Neural cell (in vitro differentiated cells): Measurements from ENCODE around the gene NEK4. TPM values are rescaled to one million over a fixed set of nuclear protein-coding genes. Genes with fewer than 3 reads are reported as not detected.

Experiments
- H2AFZ ChIP-seq: fragments of 200-600, 300-800 bp; sonication (generic), shearing (Covaris generic); 2 replicates; pipeline ENCODE4 v1.6.0; 2014; ENCODE audit warnings: low read depth, mild to moderate bottlenecking, antibody characterized with exemption, low read length, moderate library complexity
- H3F3A ChIP-seq: fragments of 200-600 bp; shearing (Covaris generic); 2 replicates; pipeline ENCODE4 v1.6.1; 2016; ENCODE audit warnings: mild to moderate bottlenecking, moderate library complexity, mixed read lengths, antibody characterized with exemption, low read length; ENCODE audit not compliant: insufficient read depth, poor library complexity, severe bottlenecking
- H3K27ac ChIP-seq: fragments of 200-600, 300-800 bp; sonication (generic), shearing (Covaris generic); 2 replicates; pipeline ENCODE4 v1.5.1; 2014; ENCODE audit warnings: mild to moderate bottlenecking, low read length, moderate library complexity
- H3K27me3 ChIP-seq: fragments of 300-800, 200-600 bp; sonication (generic), shearing (Covaris generic); 2 replicates; pipeline ENCODE4 v1.6.0; 2014; ENCODE audit warnings: mild to moderate bottlenecking, low read depth, low read length, moderate library complexity; ENCODE audit not compliant: insufficient read depth
- H3K36me3 ChIP-seq: fragments of 300-800, 200-600 bp; sonication (generic), shearing (Covaris generic); 2 replicates; pipeline ENCODE4 v1.5.1; 2014; ENCODE audit warnings: mild to moderate bottlenecking, antibody characterized with exemption, low read length, moderate library complexity; ENCODE audit not compliant: insufficient read depth
- H3K4me2 ChIP-seq: fragments of 300-800, 200-600 bp; sonication (generic), shearing (Covaris generic); 2 replicates; pipeline ENCODE4 v1.6.0; 2014; ENCODE audit warnings: mild to moderate bottlenecking, low read length
- H3K4me3 ChIP-seq: fragments of 300-800, 200-600 bp; sonication (generic), shearing (Covaris generic); 2 replicates; pipeline ENCODE4 v1.5.1; 2014; ENCODE audit warnings: mild to moderate bottlenecking, low read length, moderate library complexity
- H3K79me2 ChIP-seq: fragments of 200-600 bp; shearing (Covaris generic); replicated peaks from 2 replicates; pipeline ENCODE4 v1.6.0; 2014; ENCODE audit warnings: mild to moderate bottlenecking, low read length, moderate library complexity; ENCODE audit not compliant: insufficient read depth
- H3K9ac ChIP-seq: fragments of 300-800, 200-600 bp; sonication (generic), shearing (Covaris generic); 2 replicates; pipeline ENCODE4 v1.6.1; 2016; ENCODE audit warnings: mild to moderate bottlenecking, low read length, mixed read lengths
- H3K9me2 ChIP-seq: fragments of 200-600 bp; shearing (Covaris generic); 2 replicates; pipeline ENCODE4 v1.6.1; 2016; ENCODE audit warnings: mild to moderate bottlenecking, low read length, mixed read lengths; ENCODE audit not compliant: insufficient read depth
- H3K9me3 ChIP-seq: fragments of 200-600, 300-800 bp; sonication (generic), shearing (Covaris generic); 2 replicates; pipeline ENCODE4 v1.6.1; 2016; ENCODE audit warnings: mild to moderate bottlenecking, mixed run types, low read length, moderate library complexity, mixed read lengths
- H4K20me1 ChIP-seq: fragments of 200-600 bp; shearing (Covaris generic); 2 replicates; pipeline ENCODE4 v1.6.1; 2016; ENCODE audit warnings: mild to moderate bottlenecking, mixed run types; ENCODE audit not compliant: insufficient read depth
- EP300 ChIP-seq: fragments of 450-650 bp; conservative IDR thresholded peaks from 2 replicates; pipeline ENCODE4 v1.6.1; 2014; ENCODE audit warnings: antibody characterized with exemption, mild to moderate bottlenecking, moderate library complexity; ENCODE audit not compliant: poor library complexity, severe bottlenecking
- EZH2 ChIP-seq: fragments of 200-600, 300-800 bp; shearing (Covaris generic), sonication (generic); IDR thresholded peaks from 2 replicates; pipeline ENCODE4 v1.6.1; 2014; ENCODE audit warnings: antibody characterized with exemption, low read length, borderline replicate concordance, mild to moderate bottlenecking; ENCODE audit not compliant: insufficient read depth, poor library complexity, severe bottlenecking
- MXI1 ChIP-seq: fragments of 450-650 bp; conservative IDR thresholded peaks from 2 replicates; pipeline ENCODE4 v1.6.1; 2014; ENCODE audit warnings: antibody characterized with exemption, mild to moderate bottlenecking; ENCODE audit not compliant: poor library complexity, severe bottlenecking
- POLR2AphosphoS5 ChIP-seq: IDR thresholded peaks from 2 replicates; pipeline ENCODE4 v1.6.1; 2012
- RAD21 ChIP-seq: fragments of 450-650 bp; conservative IDR thresholded peaks from 2 replicates; pipeline ENCODE4 v1.6.1; 2014; ENCODE audit warnings: antibody characterized with exemption, mild to moderate bottlenecking, moderate library complexity
- SMC3 ChIP-seq: fragments of 450-650 bp; conservative IDR thresholded peaks from 2 replicates; pipeline ENCODE4 v1.6.1; 2014; ENCODE audit warnings: antibody characterized with exemption, mild to moderate bottlenecking, moderate library complexity; ENCODE audit not compliant: poor library complexity
- TAF1 ChIP-seq: IDR thresholded peaks from 2 replicates; pipeline ENCODE4 v1.6.1; 2012; ENCODE audit warnings: low read depth
- polyA plus RNA-seq: library from polyadenylated mRNA; depleted of rRNA; stranded (reverse); fragments of >200 nt; gene quantifications from 2 replicates; pipeline ENCODE4 v1.2.3, GENCODE V29; 2014
- TF ChIP-seq, protein P1 (sequence below): fragments of 450-650 bp; IDR thresholded peaks from 2 replicates; pipeline ENCODE4 v1.5.1; 2014; ENCODE audit warnings: antibody characterized with exemption, mild to moderate bottlenecking, moderate library complexity; ENCODE audit not compliant: poor library complexity, severe bottlenecking
- TF ChIP-seq, protein P2 (sequence below): IDR thresholded peaks from 2 replicates; pipeline ENCODE4 v1.6.1; 2012; ENCODE audit warnings: borderline replicate concordance

NEK4 gene
- polyA plus RNA-seq, 1 donor from 2014 or later = 45.6 TPM

DNA sequence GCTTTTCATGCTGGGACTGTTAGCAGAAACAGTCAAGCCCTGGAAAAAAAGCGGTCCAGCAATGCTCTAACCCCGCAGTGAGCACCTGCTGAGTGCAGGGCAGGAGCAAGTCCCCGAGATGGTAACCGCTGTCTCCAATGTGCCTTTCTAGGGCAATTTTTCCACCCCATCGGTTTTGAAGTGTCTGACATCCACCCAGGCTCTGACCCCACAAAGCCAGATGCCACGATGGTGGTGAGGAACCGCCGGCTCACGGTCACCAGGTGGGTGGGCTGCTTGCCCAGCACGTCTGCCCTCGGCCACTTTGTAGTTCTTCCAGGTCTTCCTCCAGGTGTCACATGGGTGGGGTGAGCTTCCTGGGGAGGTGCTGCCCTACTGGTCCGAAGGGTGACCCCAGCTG is 20.6 kb upstream of the NEK4 start:
- H3K27me3 ChIP-seq = no peaks in the 10 kb centered on the region
- H3K4me3 ChIP-seq = no peak overlapping the region
- H3K9me3 ChIP-seq = no peaks in the 10 kb centered on the region
- H3K9ac ChIP-seq = no peak overlapping the region
- TF ChIP-seq MXI1 (no peak), EZH2 (no peak), RAD21 (no peak), POLR2AphosphoS5 (no peak), SMC3 (no peak), TAF1 (no peak), EP300 (no peak)
- TF ChIP-seq, protein P1, sequence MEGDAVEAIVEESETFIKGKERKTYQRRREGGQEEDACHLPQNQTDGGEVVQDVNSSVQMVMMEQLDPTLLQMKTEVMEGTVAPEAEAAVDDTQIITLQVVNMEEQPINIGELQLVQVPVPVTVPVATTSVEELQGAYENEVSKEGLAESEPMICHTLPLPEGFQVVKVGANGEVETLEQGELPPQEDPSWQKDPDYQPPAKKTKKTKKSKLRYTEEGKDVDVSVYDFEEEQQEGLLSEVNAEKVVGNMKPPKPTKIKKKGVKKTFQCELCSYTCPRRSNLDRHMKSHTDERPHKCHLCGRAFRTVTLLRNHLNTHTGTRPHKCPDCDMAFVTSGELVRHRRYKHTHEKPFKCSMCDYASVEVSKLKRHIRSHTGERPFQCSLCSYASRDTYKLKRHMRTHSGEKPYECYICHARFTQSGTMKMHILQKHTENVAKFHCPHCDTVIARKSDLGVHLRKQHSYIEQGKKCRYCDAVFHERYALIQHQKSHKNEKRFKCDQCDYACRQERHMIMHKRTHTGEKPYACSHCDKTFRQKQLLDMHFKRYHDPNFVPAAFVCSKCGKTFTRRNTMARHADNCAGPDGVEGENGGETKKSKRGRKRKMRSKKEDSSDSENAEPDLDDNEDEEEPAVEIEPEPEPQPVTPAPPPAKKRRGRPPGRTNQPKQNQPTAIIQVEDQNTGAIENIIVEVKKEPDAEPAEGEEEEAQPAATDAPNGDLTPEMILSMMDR = no peak
- TF ChIP-seq, protein P2, sequence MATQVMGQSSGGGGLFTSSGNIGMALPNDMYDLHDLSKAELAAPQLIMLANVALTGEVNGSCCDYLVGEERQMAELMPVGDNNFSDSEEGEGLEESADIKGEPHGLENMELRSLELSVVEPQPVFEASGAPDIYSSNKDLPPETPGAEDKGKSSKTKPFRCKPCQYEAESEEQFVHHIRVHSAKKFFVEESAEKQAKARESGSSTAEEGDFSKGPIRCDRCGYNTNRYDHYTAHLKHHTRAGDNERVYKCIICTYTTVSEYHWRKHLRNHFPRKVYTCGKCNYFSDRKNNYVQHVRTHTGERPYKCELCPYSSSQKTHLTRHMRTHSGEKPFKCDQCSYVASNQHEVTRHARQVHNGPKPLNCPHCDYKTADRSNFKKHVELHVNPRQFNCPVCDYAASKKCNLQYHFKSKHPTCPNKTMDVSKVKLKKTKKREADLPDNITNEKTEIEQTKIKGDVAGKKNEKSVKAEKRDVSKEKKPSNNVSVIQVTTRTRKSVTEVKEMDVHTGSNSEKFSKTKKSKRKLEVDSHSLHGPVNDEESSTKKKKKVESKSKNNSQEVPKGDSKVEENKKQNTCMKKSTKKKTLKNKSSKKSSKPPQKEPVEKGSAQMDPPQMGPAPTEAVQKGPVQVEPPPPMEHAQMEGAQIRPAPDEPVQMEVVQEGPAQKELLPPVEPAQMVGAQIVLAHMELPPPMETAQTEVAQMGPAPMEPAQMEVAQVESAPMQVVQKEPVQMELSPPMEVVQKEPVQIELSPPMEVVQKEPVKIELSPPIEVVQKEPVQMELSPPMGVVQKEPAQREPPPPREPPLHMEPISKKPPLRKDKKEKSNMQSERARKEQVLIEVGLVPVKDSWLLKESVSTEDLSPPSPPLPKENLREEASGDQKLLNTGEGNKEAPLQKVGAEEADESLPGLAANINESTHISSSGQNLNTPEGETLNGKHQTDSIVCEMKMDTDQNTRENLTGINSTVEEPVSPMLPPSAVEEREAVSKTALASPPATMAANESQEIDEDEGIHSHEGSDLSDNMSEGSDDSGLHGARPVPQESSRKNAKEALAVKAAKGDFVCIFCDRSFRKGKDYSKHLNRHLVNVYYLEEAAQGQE = no peak
- no peaks in the 10 kb centered on the region for H4K20me1 ChIP-seq
- H2AFZ ChIP-seq = no peak overlapping the region
- H3K36me3 ChIP-seq = no peaks in the 10 kb centered on the region
- H3K79me2 ChIP-seq = no peaks in the 10 kb centered on the region
- H3F3A ChIP-seq = no peaks in the 10 kb centered on the region
- no peak overlapping the region for H3K27ac ChIP-seq
- H3K9me2 ChIP-seq = no peaks in the 10 kb centered on the region
- no peak overlapping the region for H3K4me2 ChIP-seq

DNA sequence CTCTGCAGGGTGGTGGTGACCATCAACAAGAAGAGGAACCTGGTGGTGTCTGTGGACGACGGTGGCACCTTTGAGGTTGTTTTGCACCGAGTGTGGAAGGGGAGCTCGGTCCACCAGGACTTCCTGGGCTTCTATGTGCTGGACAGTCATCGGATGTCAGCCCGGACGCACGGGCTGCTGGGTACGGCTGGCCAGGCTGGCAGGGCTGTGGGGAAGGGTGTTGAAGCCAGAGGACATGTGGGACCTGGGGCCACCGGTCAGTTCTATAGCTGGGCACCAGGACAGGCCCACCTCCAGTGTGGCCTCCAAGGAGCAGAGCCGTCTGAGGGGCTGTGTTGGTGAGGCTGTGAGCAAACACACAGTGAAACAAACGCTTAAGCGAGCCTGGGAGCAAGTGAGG is 20.0 kb upstream of the NEK4 start:
- TF ChIP-seq, protein P2 = no peak
- no peak overlapping the region for H2AFZ ChIP-seq
- no peaks in the 10 kb centered on the region for H3K27me3 ChIP-seq
- no peak overlapping the region for H3K4me2 ChIP-seq
- no peak overlapping the region for H3K9ac ChIP-seq
- H4K20me1 ChIP-seq = no peaks in the 10 kb centered on the region
- no peaks in the 10 kb centered on the region for H3K9me3 ChIP-seq
- H3K79me2 ChIP-seq = no peaks in the 10 kb centered on the region
- no peaks in the 10 kb centered on the region for H3K36me3 ChIP-seq
- H3K9me2 ChIP-seq = no peaks in the 10 kb centered on the region
- no peak overlapping the region for H3K4me3 ChIP-seq
- H3F3A ChIP-seq = no peaks in the 10 kb centered on the region
- H3K27ac ChIP-seq = no peak overlapping the region
